RWPE2 (cell line): ENCODE measurements around the gene ANXA1.
"Not testable (repeated sequence)": the region's sequence is repeated elsewhere in the genome, so short reads cannot be mapped to it uniquely, and the experiment has no call there.

ENCODE experiments used
- ATAC-seq: fragments of 200-7000 bp; cut with Tn5 transposase; 3 replicates; pipeline ENCODE4 v1.9.1; 2021; ENCODE audit warnings: low read depth
- DNase-seq: peaks from one replicate; pipeline ENCODE4 v3.0.0-alpha.2; 2020; ENCODE audit warnings: low spot score
- H3K27ac ChIP-seq: fragments of 450-650 bp; 2 replicates; pipeline ENCODE4 v1.5.1; 2017; ENCODE audit warnings: mild to moderate bottlenecking; ENCODE audit not compliant: poor library complexity, severe bottlenecking
- H3K27me3 ChIP-seq: fragments of 250-450 bp; sonication (Bioruptor Pico); 2 replicates; pipeline ENCODE4 v1.5.1; 2021; ENCODE audit warnings: mild to moderate bottlenecking, moderate library complexity; ENCODE audit not compliant: insufficient read depth, poor library complexity, severe bottlenecking
- H3K36me3 ChIP-seq: fragments of 250-450 bp; sonication (Bioruptor Pico); 2 replicates; pipeline ENCODE4 v1.5.1; 2020; ENCODE audit warnings: low read depth, mild to moderate bottlenecking, moderate library complexity
- H3K4me1 ChIP-seq: fragments of 250-450 bp; sonication (Bioruptor Pico); 2 replicates; pipeline ENCODE4 v1.5.1; 2021; ENCODE audit warnings: mild to moderate bottlenecking, moderate library complexity; ENCODE audit not compliant: insufficient read depth, poor library complexity, severe bottlenecking
- H3K4me3 ChIP-seq: fragments of 250-450 bp; sonication (Bioruptor Pico); 2 replicates; pipeline ENCODE4 v1.5.1; 2021; ENCODE audit warnings: mild to moderate bottlenecking, moderate library complexity; ENCODE audit not compliant: severe bottlenecking
- H3K9me3 ChIP-seq: fragments of 250-450 bp; sonication (Bioruptor Pico); 2 replicates; pipeline ENCODE4 v1.5.1; 2021; ENCODE audit warnings: mild to moderate bottlenecking, moderate library complexity; ENCODE audit not compliant: severe bottlenecking
- CTCF ChIP-seq: fragments of 450-650 bp; IDR thresholded peaks from one replicate; pipeline ENCODE4 v1.5.1; 2017; ENCODE audit warnings: mild to moderate bottlenecking, moderate library complexity; ENCODE audit not compliant: poor library complexity, severe bottlenecking

The ANXA1 gene

GRCh38 chr9:73151653-73152542 lies at the start of gene ANXA1:
Gene ANXA1 (plus strand): TSS chr9:73151865. CDS start chr9:73158536, 6,671 bp downstream.
- Histone ChIP-seq H3K9me3 (no peaks in the 10 kb centered on the region), H3K27me3 (no peaks in the 10 kb centered on the region), H3K36me3 (peaks cover 48% of the 10 kb centered on the region), H3K4me3 (peak within 1 kb of the TSS; percentile 52), H3K4me1 (peaks cover 63% of the 10 kb centered on the region), H3K27ac (peak within 1 kb of the TSS; percentile 96)
- peak; percentile 69 for ATAC-seq
- no peak for TF ChIP-seq CTCF
- no peak for DNase-seq

DNA sequence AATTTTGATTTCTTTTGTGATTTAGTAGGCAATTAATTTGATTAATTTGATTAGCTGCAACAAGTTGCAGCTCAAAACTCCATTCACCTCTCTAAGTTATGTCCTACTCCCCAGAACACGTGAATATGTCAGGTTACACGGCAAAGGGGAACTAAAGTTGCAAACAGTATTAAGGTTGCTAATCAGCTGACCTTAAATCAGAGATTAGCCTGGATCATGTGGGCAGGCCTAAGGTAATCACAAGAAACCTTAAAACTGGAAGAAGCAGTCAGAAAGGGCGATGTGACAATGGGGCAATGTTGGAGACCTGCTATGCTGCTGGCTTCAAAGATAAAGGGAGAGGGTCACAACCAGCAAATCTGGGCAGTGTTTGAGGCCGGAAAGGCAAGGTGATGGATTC lies 47.3 kb upstream of the ANXA1 start:
- no peak for TF ChIP-seq CTCF
- Histone ChIP-seq H3K27me3 (no peaks in the 10 kb centered on the region), H3K4me3 (no peak overlapping the region), H3K4me1 (peaks cover 9% of the 10 kb centered on the region), H3K9me3 (no peaks in the 10 kb centered on the region), H3K36me3 (no peaks in the 10 kb centered on the region), H3K27ac (no peak overlapping the region)
- DNase-seq (no peak), ATAC-seq (no peak)

DNA sequence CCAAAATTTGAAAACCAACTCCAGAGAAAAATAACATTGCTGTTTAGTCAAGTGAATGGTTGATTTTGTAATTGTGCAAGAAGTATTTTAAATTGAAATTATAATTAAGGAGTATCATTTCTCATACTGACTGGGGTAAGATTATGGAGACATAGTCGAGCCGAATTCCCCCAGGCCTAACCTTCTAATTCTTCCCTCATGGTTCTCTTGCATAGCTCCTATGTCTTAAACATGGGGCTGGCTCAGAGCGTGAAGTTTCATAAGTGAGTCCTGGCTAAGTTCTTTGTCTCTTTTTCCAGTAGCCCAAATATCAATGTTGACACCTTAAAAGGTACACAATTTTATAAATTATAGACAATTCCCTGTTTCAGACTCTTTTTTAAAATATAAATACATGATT lies 46.7 kb upstream of the ANXA1 start:
- no peak for TF ChIP-seq CTCF

GRCh38 chr9:73107489-73108069 lies 44.1 kb upstream of the ANXA1 start:
- TF ChIP-seq CTCF, result peak; percentile 85
- H3K27me3 ChIP-seq, H3K36me3 ChIP-seq, H3K9me3 ChIP-seq, H3K4me3 ChIP-seq, DNase-seq, H3K4me1 ChIP-seq, H3K27ac ChIP-seq: not testable (repeated sequence)
- peak; percentile 87 for ATAC-seq

More for the DNA sequence above, 46.7 kb upstream of the ANXA1 start:
- H3K9me3 ChIP-seq, result no peaks in the 10 kb centered on the region
- no peak for DNase-seq
- ATAC-seq, result no peak
- no peaks in the 10 kb centered on the region for H3K27me3 ChIP-seq
- H3K36me3 ChIP-seq, result no peaks in the 10 kb centered on the region
- H3K27ac ChIP-seq, result no peak overlapping the region
- no peak overlapping the region for H3K4me3 ChIP-seq
- peaks cover 11% of the 10 kb centered on the region for H3K4me1 ChIP-seq
